Psoas muscle (tissue), 8 donors: ENCODE results near the gene YLPM1. TPM values are rescaled to one million over a fixed set of nuclear protein-coding genes. Genes with fewer than 3 reads are reported as not detected.

Experiments
- ATAC-seq, 4 donors: fragments of 200-7000 bp; cut with Tn5 transposase; one replicate each; pipeline ENCODE4 v1.9.1; 2020; ENCODE audit warnings: moderate library complexity in 3 of 4, mild to moderate bottlenecking in 2 of 4
- DNase-seq, 2 donors: peaks; one replicate each; pipeline ENCODE4 v3.0.0-alpha.2; 2020
- H3K27ac ChIP-seq: fragments of 200-600 bp; one replicate; pipeline ENCODE4 v1.8.0; 2022
- H3K27me3 ChIP-seq, 3 donors: fragments of 200-600 bp in 1 of 3; one replicate each; pipeline versions ENCODE4 v1.6.1 to v1.8.0; 2013 to 2022; ENCODE audit warnings: low read length in 2 of 3, mild to moderate bottlenecking in 2 of 3, moderate library complexity in 1 of 3; ENCODE audit not compliant: insufficient read depth in 3 of 3
- H3K36me3 ChIP-seq, 2 donors: fragments of 200-600 bp in 1 of 2; one replicate each; pipeline versions ENCODE4 v1.6.1 to v1.8.0; 2013 to 2022; ENCODE audit warnings: low read depth in 1 of 2, mild to moderate bottlenecking in 1 of 2, moderate library complexity in 1 of 2; ENCODE audit not compliant: insufficient read depth in 1 of 2
- H3K4me1 ChIP-seq: fragments of 200-600 bp; one replicate; pipeline ENCODE4 v1.8.0; 2022
- H3K4me3 ChIP-seq: fragments of 200-600 bp; one replicate; pipeline ENCODE4 v1.8.0; 2022; ENCODE audit warnings: mild to moderate bottlenecking
- H3K9me3 ChIP-seq: fragments of 200-600 bp; one replicate; pipeline ENCODE4 v1.8.0; 2022
- WGBS, 3 donors: extraction: QIAGEN DNeasy Blood & Tissue Kit; methylation state at CpG; one replicate each; pipeline versions ENCODE4 v1.1.6 to v1.1.7; 2013; 5-methylcytosine and 5-hydroxymethylcytosine counted together
- intact Hi-C, 2 donors: fragments of 100-400 bp; cut with DNase I; formaldehyde crosslinking; loops; one replicate each; pipeline versions ENCODE4 v1.11.0 to v1.14.2; 2022
- polyA plus RNA-seq, 3 donors: library from polyadenylated mRNA; stranded (reverse); fragments of 200-250 nt; gene quantifications; one replicate each; pipeline ENCODE4 v1.2.3, GENCODE V29; 2013
- total RNA-seq, 4 donors: library from RNA; stranded (reverse); fragmentation: NEBNext Ultra II Directional in 2 of 4; extraction: Animal tissue kit (Norgen Biotek cat#: 25700) in 2 of 4; gene quantifications; one replicate each; pipeline versions ENCODE4 v1.2.1 to v1.2.4, GENCODE V29; 2021 to 2023
- TF ChIP-seq, protein P1 (sequence below): fragments of 200-600 bp; IDR thresholded peaks from one replicate; pipeline ENCODE4 v1.8.0; 2022; ENCODE audit warnings: antibody characterized with exemption
- donor health status: healthy with polysubstance abuse.
- donor health status: DM: no; HTN: no; CAD: no; lungs with moderate emphysema.
- donor health status: Bipolar disorder and iron deficiency.
- donor health status: healthy.
- donor health status: DM: yes; HTN: yes; CAD: no.
- donor health status: DM: no; HTN: no; CAD: no.
- donor health status: DM: no; HTN: no; CAD: no.
- donor health status: DM: yes; HTN: yes; CAD: no.

The YLPM1 gene
- total and polyA plus RNA-seq, 7 donors, result 9.6 to 40.6 (median 30.1) TPM

DNA sequence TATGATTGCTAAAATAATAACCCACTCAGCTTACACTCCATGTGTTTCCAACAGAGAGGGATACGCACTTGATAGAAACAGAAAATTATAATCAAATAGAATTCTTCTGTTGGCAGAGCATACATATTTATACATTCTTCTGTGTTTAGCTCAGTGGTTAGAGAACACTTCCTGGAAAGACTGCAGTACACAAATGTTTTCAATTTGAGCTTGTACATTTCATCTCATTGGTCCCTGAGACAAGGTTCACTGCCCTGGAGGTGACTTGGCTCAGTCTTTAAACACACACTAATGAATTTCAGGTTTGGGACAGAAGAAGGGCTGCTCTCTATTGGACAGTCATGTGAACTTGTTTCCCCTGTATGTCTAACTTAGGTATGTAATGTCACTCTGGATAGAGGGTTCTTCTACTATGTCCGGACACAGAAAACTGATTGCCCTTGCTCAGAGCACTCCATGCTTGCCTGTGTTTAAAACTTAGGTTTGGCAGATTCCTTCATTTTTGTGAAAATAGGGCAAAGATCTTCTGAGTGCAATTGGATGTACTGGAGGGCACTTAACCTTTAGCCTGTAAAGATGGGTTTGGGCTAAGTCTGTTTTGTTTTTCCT, 89.9 kb downstream of the YLPM1 start:
- Histone ChIP-seq H3K9me3 (no peaks in the 10 kb centered on the region), H3K27me3 (no peaks in the 10 kb centered on the region), H3K27ac (no peak overlapping the region), H3K4me3 (no peak overlapping the region), H3K4me1 (peaks cover 13% of the 10 kb centered on the region), H3K36me3 (no peaks in the 10 kb centered on the region)
- ATAC-seq (no peak), DNase-seq (no peak)
- 52 to 62% (median 56%) methylated on average over 2 of the region's 2 CpGs for WGBS, 3 donors
- TF ChIP-seq, protein P1, sequence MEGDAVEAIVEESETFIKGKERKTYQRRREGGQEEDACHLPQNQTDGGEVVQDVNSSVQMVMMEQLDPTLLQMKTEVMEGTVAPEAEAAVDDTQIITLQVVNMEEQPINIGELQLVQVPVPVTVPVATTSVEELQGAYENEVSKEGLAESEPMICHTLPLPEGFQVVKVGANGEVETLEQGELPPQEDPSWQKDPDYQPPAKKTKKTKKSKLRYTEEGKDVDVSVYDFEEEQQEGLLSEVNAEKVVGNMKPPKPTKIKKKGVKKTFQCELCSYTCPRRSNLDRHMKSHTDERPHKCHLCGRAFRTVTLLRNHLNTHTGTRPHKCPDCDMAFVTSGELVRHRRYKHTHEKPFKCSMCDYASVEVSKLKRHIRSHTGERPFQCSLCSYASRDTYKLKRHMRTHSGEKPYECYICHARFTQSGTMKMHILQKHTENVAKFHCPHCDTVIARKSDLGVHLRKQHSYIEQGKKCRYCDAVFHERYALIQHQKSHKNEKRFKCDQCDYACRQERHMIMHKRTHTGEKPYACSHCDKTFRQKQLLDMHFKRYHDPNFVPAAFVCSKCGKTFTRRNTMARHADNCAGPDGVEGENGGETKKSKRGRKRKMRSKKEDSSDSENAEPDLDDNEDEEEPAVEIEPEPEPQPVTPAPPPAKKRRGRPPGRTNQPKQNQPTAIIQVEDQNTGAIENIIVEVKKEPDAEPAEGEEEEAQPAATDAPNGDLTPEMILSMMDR, result no peak
- intact Hi-C loops, result no loop called here

DNA sequence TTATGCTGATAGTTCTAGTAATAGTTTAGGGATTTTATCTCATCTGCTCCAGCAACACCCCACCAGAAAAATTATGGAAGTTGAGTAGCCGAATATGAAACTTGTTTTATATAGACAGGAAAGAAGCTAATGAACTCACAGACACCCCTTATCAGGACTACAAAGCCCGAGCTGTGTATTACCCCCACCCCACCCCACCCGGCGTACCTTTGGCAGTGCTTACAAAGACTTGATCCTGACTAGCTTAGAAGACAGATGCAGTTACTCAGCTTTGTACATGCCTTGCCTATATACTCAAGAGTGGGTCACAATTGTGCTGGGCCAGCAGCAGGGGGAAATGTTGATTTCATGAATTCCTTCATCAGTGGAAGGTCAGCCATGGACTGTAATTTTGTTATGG, 90.5 kb downstream of the YLPM1 start:
- Histone ChIP-seq H3K4me1 (peaks cover 13% of the 10 kb centered on the region), H3K27me3 (no peaks in the 10 kb centered on the region), H3K27ac (no peak overlapping the region), H3K4me3 (no peak overlapping the region), H3K36me3 (no peaks in the 10 kb centered on the region), H3K9me3 (no peaks in the 10 kb centered on the region)
- ATAC-seq (no peak), DNase-seq (no peak)
- intact Hi-C loops, result no loop called here
- WGBS, 3 donors, result 46 to 65% (median 55%) methylated on average over 4 of the region's 4 CpGs
- TF ChIP-seq, protein P1, result no peak

DNA sequence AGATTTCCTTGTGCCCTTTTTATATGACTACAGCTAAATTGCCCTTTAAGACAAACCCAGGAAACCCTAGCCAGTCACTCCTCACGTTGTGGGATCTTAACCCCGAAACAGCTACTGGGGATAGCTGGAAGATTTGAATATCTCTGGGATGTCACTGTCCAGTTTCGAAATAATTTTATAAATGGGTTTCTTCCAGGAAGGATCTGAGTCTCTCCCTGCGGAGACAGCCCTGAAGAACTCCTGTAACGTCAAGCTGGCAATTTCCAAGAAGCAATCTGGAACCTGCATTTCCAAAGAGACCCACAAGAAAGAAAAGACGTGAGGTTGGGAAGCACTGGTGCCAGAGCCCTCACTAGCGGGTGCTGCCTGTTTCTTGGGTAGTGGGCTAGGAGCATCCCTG, 91.9 kb downstream of the YLPM1 start:
- Histone ChIP-seq H3K27me3 (no peaks in the 10 kb centered on the region), H3K36me3 (no peaks in the 10 kb centered on the region), H3K9me3 (no peaks in the 10 kb centered on the region), H3K27ac (no peak overlapping the region), H3K4me1 (peaks cover 13% of the 10 kb centered on the region), H3K4me3 (no peak overlapping the region)
- intact Hi-C loops, result no loop called here
- WGBS, 3 donors, result 53 to 67% (median 64%) methylated on average over 7 of the region's 7 CpGs
- TF ChIP-seq, protein P1, result no peak
- ATAC-seq, result peak in 1 of 4 donors; percentile 9
- no peak for DNase-seq

DNA sequence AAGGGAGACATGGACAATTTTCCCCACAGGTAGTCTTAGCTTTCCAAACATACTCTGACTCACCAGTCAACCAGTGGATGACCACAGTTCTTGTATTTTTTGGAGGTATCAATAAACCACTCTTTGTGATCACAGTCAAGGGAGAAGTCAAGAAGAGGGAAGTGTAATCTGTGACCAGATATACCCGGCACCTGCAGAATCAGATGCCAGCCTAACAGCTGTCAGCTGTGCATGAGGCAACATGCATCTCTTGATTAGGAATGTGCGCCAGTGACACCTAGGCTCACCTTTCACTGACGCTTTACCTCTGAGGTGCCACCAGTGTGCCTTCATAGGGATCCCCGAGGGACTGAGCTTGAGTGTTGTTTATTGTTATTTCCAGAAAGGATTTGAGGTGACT, 92.8 kb downstream of the YLPM1 start:
- intact Hi-C loops, result no loop called here
- Histone ChIP-seq H3K36me3 (no peaks in the 10 kb centered on the region), H3K9me3 (no peaks in the 10 kb centered on the region), H3K27me3 (no peaks in the 10 kb centered on the region), H3K4me1 (peaks cover 13% of the 10 kb centered on the region), H3K27ac (no peak overlapping the region), H3K4me3 (no peak overlapping the region)
- WGBS, 3 donors, result 59 to 77% (median 69%) methylated on average over 4 of the region's 4 CpGs
- TF ChIP-seq, protein P1, result no peak
- DNase-seq, result no peak
- ATAC-seq, result peak; percentile 9 to 32 (median 18)

DNA sequence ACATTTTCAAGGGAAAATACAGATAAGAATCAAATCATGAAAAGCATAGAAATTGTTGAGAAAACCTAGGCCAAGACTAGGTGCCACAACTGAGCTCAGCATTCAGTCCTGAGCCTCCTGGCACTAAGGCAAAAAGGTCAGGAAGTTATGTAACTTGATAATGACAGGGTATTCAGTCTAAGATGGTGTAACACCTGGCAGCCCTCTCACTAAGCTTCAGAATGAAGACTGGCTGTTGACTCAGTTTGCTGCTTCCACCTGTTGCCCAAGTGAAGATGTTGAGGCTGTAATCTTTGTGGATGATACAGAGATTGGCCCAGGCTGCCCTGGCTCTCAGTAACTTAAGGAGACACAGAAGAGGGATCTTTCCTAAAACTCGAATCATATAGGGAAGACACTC, 93.2 kb downstream of the YLPM1 start:
- peak overlapping the region; percentile 62 for H3K27ac ChIP-seq
- TF ChIP-seq, protein P1, result no peak
- H3K4me1 ChIP-seq, result peaks cover 13% of the 10 kb centered on the region
- no peaks in the 10 kb centered on the region for H3K36me3 ChIP-seq
- intact Hi-C loops, result no loop called here
- H3K9me3 ChIP-seq, result no peaks in the 10 kb centered on the region
- ATAC-seq (peak; percentile 74 to 86 (median 82)), DNase-seq (no peak)
- no peak overlapping the region for H3K4me3 ChIP-seq
- no peaks in the 10 kb centered on the region for H3K27me3 ChIP-seq
- 50 to 83% (median 65%) methylated on average over 1 of the region's 1 CpG for WGBS, 3 donors
